Activated naive CD4-positive, alpha-beta T cell treated with anti-CD3 and anti-CD28 coated beads, Interleukin-2, amount 50 U/mL, for 24 hours (primary cell): ENCODE data around the gene MTERF4.

Experiments used
- H3K27ac Mint-ChIP-seq: one replicate; pipeline ENCODE4 v1.8.0; 2021; ENCODE audit warnings: mild to moderate bottlenecking, mixed read lengths
- H3K27me3 Mint-ChIP-seq: one replicate; pipeline ENCODE4 v1.8.0; 2021; ENCODE audit warnings: mixed read lengths
- H3K36me3 Mint-ChIP-seq: one replicate; pipeline ENCODE4 v1.8.0; 2021; ENCODE audit warnings: mixed read lengths
- H3K4me1 Mint-ChIP-seq: one replicate; pipeline ENCODE4 v1.8.0; 2021; ENCODE audit warnings: mixed read lengths
- H3K4me3 Mint-ChIP-seq: one replicate; pipeline ENCODE4 v1.8.0; 2021; ENCODE audit warnings: mild to moderate bottlenecking, mixed read lengths
- H3K9me3 Mint-ChIP-seq: one replicate; pipeline ENCODE4 v1.8.0; 2021; ENCODE audit warnings: mixed read lengths

MTERF4 gene, protein sequence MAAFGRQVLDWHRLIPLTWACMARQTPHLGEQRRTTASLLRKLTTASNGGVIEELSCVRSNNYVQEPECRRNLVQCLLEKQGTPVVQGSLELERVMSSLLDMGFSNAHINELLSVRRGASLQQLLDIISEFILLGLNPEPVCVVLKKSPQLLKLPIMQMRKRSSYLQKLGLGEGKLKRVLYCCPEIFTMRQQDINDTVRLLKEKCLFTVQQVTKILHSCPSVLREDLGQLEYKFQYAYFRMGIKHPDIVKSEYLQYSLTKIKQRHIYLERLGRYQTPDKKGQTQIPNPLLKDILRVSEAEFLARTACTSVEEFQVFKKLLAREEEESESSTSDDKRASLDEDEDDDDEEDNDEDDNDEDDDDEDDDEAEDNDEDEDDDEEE

DNA sequence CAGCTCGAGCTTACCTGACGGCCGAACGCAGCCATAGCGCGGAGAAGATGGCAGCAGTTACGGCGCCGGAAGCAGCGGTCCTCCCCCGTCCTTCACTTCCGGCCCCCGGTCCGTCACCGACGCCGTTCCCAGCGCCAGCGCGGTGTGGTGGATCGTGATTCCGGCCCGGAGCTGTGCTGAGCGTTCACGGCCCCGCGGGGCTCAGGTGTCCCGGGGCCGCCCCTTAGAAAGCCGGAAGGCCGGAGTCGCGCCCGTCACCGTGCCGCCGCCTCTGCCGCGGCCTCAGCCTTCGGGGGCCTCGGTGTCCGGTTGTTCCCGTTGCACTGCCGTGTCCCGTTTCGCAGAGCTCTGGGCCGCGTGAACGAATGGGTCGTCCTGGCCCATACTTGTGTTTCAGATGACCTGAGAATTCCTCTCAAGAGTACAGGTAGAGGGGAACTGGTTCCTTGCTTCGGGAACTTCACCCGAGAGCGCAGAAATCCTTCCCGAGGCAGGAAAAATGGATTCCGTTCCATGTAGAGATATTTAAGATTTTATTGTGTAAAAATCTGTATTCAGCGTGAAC lies at the start of gene MTERF4:
Gene MTERF4 (minus strand): TSS at position 49 of the 565 bp plus-strand sequence. CDS start 14 bp downstream, at position 35.
- H3K27ac Mint-ChIP-seq: peak within 1 kb of the TSS; percentile 98
- peaks cover 11% of the 10 kb centered on the region for H3K36me3 Mint-ChIP-seq
- no peaks in the 10 kb centered on the region for H3K27me3 Mint-ChIP-seq
- peak within 1 kb of the TSS; percentile 97 for H3K4me3 Mint-ChIP-seq
- H3K4me1 Mint-ChIP-seq: peaks cover 58% of the 10 kb centered on the region
- H3K9me3 Mint-ChIP-seq: no peaks in the 10 kb centered on the region

GRCh38 chr2:241150660-241151530 lies 48.8 kb upstream of the MTERF4 start:
- Mint-ChIP-seq H3K27me3 (no peaks in the 10 kb centered on the region), H3K36me3 (peaks cover 5% of the 10 kb centered on the region), H3K9me3 (no peaks in the 10 kb centered on the region), H3K4me3 (peak overlapping the region; percentile 96), H3K27ac (peak overlapping the region; percentile 97), H3K4me1 (peaks cover 38% of the 10 kb centered on the region)

DNA sequence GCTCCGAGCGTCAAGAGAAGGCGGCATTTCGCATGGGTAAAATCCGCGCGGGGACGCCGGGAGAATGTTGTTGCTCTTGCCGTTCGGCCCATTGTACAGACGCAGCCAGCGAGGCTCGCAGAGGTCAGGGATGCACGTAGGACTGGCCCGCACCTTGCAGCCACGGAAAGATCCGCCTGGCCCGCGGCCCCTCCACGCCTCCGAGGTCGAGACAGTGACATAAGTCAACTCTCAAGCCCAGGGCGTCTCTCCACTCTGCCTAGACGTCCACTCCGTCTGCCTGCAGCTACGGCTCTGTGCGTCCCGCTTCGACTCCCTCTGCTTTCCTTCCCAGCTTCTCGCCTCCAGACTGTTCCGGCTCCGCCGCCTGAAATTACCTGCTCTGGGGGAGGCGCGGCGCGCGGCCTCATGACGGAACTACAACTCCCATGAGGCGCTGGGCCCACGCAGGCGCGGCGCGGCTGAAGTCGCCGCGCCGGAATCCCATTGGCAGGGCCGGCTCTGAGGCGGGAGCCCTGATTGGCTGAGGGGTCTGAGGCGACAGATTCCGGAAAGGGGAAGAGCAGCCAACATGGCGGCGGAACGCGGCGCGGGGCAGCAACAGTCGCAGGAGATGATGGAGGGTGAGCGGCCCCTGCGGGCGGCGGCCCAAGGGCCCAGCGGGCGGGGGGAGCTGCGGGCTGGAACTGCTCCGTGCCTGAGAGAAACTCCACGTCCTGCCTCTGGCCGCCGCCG lies 48.0 kb upstream of the MTERF4 start, which contains the start of gene PPP1R7:
Gene PPP1R7 (plus strand): TSS at position 543 of the 735 bp plus-strand sequence. CDS start 29 bp downstream, at position 572.
- peaks cover 5% of the 10 kb centered on the region for H3K36me3 Mint-ChIP-seq
- no peaks in the 10 kb centered on the region for H3K9me3 Mint-ChIP-seq
- H3K27me3 Mint-ChIP-seq: no peaks in the 10 kb centered on the region
- peak within 1 kb of the TSS; percentile 96 for H3K4me3 Mint-ChIP-seq
- peak within 1 kb of the TSS; percentile 97 for H3K27ac Mint-ChIP-seq
- H3K4me1 Mint-ChIP-seq: peaks cover 37% of the 10 kb centered on the region

- Mint-ChIP-seq H3K4me1 (peaks cover 33% of the 10 kb centered on the region), H3K27ac (peak overlapping the region; percentile 87), H3K4me3 (peak overlapping the region; percentile 96)
These were observed 47.5 kb upstream of the MTERF4 start for GRCh38 chr2:241149675-241149924.

GRCh38 chr2:241148891-241149674 lies 47.0 kb upstream of the MTERF4 start, which contains the start of gene PASK:
TSS of gene PASK (minus strand) at chr2:241149472. CDS start at chr2:241143032, 6,440 bp downstream.
- Mint-ChIP-seq H3K27me3 (no peaks in the 10 kb centered on the region), H3K36me3 (peaks cover 5% of the 10 kb centered on the region), H3K4me3 (peak within 1 kb of the TSS; percentile 96), H3K27ac (peak within 1 kb of the TSS; percentile 97), H3K9me3 (no peaks in the 10 kb centered on the region), H3K4me1 (peaks cover 33% of the 10 kb centered on the region)

More at GRCh38 chr2:241149675-241149924, 47.5 kb upstream of the MTERF4 start:
- Mint-ChIP-seq H3K9me3 (no peaks in the 10 kb centered on the region), H3K27me3 (no peaks in the 10 kb centered on the region), H3K36me3 (peaks cover 5% of the 10 kb centered on the region)

DNA sequence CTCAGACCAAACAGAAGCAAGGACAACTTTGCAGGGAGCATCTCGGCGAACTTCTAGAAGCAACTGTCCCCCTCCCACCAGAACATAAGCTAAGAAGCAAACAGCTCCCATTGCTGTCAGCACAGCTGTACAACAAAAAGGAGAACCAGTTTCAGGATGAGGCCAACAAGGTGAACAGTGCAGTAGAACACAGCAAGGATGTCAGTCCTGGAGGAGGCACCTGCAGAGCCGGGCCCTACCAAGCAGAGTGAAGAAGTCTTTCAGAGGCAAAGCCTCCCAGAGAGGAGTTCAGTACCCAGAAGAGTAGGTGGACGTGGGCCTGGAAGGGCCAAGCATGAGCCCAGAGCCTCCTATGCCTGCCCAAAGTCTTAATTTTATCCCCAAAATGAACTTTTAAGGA lies 46.2 kb upstream of the MTERF4 start:
- H3K4me3 Mint-ChIP-seq: peak overlapping the region; percentile 96
- H3K9me3 Mint-ChIP-seq: no peaks in the 10 kb centered on the region
- peaks cover 3% of the 10 kb centered on the region for H3K36me3 Mint-ChIP-seq
- H3K4me1 Mint-ChIP-seq: peaks cover 28% of the 10 kb centered on the region
- no peaks in the 10 kb centered on the region for H3K27me3 Mint-ChIP-seq
- H3K27ac Mint-ChIP-seq: peak overlapping the region; percentile 85

GRCh38 chr2:241147336-241147735 lies 45.2 kb upstream of the MTERF4 start:
- Mint-ChIP-seq H3K27me3 (no peaks in the 10 kb centered on the region), H3K9me3 (no peaks in the 10 kb centered on the region), H3K4me3 (no peak overlapping the region), H3K4me1 (peaks cover 26% of the 10 kb centered on the region), H3K36me3 (peaks cover 2% of the 10 kb centered on the region), H3K27ac (no peak overlapping the region)

DNA sequence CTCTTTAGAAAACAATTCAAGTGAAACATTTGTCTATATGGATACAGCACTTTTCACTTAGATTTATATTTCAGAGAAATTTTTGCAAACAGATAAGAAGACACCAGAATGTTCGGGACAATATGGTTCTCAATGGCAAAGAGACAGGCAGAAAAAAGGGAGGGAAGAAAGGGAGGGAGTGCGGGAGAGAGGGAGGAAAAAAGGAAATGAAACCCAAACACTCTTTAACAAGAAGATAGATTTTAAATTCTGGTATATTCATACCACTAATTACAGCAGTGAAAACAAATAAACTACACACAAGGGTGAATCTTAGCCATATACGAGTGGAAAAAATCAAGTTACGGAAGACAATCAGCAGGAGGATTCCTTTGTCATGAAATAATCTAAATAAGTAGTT lies 44.2 kb upstream of the MTERF4 start:
- H3K4me1 Mint-ChIP-seq: peaks cover 16% of the 10 kb centered on the region
- H3K27ac Mint-ChIP-seq: no peak overlapping the region
- H3K27me3 Mint-ChIP-seq: no peaks in the 10 kb centered on the region
- H3K4me3 Mint-ChIP-seq: no peak overlapping the region
- no peaks in the 10 kb centered on the region for H3K9me3 Mint-ChIP-seq
- peaks cover 5% of the 10 kb centered on the region for H3K36me3 Mint-ChIP-seq

GRCh38 chr2:241142593-241142992 lies 40.5 kb upstream of the MTERF4 start:
- Mint-ChIP-seq H3K36me3 (peaks cover 6% of the 10 kb centered on the region), H3K27ac (no peak overlapping the region), H3K4me3 (no peak overlapping the region), H3K4me1 (no peaks in the 10 kb centered on the region), H3K9me3 (no peaks in the 10 kb centered on the region), H3K27me3 (no peaks in the 10 kb centered on the region)

DNA sequence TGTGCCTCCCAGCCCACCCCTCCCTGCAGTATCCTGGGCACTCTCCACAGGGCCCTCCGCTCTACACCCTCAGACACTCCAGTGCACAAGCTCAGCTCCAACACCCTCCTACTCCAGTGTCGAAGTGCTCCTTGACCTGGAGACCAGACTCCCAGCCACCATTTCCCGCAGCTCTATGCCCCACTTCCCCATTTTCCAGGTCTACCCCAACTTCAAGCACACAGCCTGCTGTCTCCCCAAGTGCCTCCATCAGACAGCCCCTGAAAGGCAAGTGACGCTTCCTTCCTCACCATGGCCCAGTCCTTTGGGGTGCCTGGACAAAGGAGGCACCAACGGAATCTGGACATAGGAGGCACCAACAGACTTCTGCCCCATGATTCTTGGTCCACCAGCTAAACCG lies 40.0 kb upstream of the MTERF4 start:
- peaks cover 6% of the 10 kb centered on the region for H3K36me3 Mint-ChIP-seq
- H3K4me1 Mint-ChIP-seq: no peaks in the 10 kb centered on the region
- peak overlapping the region; percentile 10 for H3K27ac Mint-ChIP-seq

GRCh38 chr2:241141214-241141770 lies 39.2 kb upstream of the MTERF4 start:
- Mint-ChIP-seq H3K9me3 (no peaks in the 10 kb centered on the region), H3K4me1 (no peaks in the 10 kb centered on the region), H3K4me3 (no peak overlapping the region), H3K36me3 (peaks cover 6% of the 10 kb centered on the region), H3K27ac (no peak overlapping the region), H3K27me3 (no peaks in the 10 kb centered on the region)

More for the DNA sequence above, 40.0 kb upstream of the MTERF4 start:
- H3K9me3 Mint-ChIP-seq: no peaks in the 10 kb centered on the region
- H3K27me3 Mint-ChIP-seq: no peaks in the 10 kb centered on the region
- no peak overlapping the region for H3K4me3 Mint-ChIP-seq

- Mint-ChIP-seq H3K9me3 (no peaks in the 10 kb centered on the region), H3K4me1 (no peaks in the 10 kb centered on the region), H3K27me3 (no peaks in the 10 kb centered on the region), H3K4me3 (no peak overlapping the region), H3K27ac (no peak overlapping the region), H3K36me3 (peaks cover 6% of the 10 kb centered on the region)
These were observed 38.4 kb upstream of the MTERF4 start for GRCh38 chr2:241140445-241140840.

GRCh38 chr2:241139531-241140444 lies 37.7 kb upstream of the MTERF4 start:
- H3K27ac Mint-ChIP-seq: no peak overlapping the region
- H3K4me3 Mint-ChIP-seq: no peak overlapping the region
- H3K4me1 Mint-ChIP-seq: no peaks in the 10 kb centered on the region
- H3K36me3 Mint-ChIP-seq: peaks cover 6% of the 10 kb centered on the region
- H3K9me3 Mint-ChIP-seq: no peaks in the 10 kb centered on the region
- no peaks in the 10 kb centered on the region for H3K27me3 Mint-ChIP-seq
